ENCODE data around the gene FAM217A. TPM values are rescaled to one million over a fixed set of nuclear protein-coding genes. Genes with fewer than 3 reads are reported as not detected.

Gene FAM217A
- total and polyA plus RNA-seq, 10 of the 15 experiments (the other 5 are each of a cell fraction or from before 2014, with no cell fraction given), result 0.09 to 0.11 TPM; not detected in 8

DNA sequence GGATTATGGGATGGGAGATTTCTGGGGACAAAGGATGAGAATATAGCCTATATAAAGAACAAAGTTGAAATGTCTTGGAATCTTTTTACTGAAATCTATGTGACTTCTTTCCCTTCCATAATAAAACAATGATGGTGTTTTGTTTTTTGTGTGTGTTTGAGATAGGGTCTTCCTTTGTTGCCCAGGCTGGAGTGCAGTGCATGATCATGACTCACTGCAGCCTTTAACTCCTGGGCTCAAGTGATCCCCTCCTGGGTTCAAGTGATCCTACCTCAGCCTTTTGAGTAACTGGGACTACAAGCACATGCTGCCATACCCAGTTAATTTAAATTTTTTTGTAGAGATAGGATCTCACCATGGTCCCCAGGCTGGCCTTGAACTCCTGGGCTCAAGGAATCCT is 50.9 kb downstream of the FAM217A start (continued):
- TF ChIP-seq, protein P1, sequence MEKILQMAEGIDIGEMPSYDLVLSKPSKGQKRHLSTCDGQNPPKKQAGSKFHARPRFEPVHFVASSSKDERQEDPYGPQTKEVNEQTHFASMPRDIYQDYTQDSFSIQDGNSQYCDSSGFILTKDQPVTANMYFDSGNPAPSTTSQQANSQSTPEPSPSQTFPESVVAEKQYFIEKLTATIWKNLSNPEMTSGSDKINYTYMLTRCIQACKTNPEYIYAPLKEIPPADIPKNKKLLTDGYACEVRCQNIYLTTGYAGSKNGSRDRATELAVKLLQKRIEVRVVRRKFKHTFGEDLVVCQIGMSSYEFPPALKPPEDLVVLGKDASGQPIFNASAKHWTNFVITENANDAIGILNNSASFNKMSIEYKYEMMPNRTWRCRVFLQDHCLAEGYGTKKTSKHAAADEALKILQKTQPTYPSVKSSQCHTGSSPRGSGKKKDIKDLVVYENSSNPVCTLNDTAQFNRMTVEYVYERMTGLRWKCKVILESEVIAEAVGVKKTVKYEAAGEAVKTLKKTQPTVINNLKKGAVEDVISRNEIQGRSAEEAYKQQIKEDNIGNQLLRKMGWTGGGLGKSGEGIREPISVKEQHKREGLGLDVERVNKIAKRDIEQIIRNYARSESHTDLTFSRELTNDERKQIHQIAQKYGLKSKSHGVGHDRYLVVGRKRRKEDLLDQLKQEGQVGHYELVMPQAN (conservative IDR thresholded peaks at IDR 0.05), result no peak
- TF ChIP-seq BHLHE40 (IDR thresholded peaks at IDR 0.05; ENCODE audit: borderline replicate concordance in 1 of 2, low read depth in 2 of 2, low read length in 1 of 2), result no peak
- no peak for TF ChIP-seq PML (IDR thresholded peaks at IDR 0.05; ENCODE audit: low read length)
- no peak for TF ChIP-seq SMARCA5 (IDR thresholded peaks at IDR 0.05)
- TF ChIP-seq EZH2 (IDR thresholded peaks at IDR 0.05; ENCODE audit: borderline replicate concordance, control insufficient read depth, low read depth, low read length), result no peak
- TF ChIP-seq CREM (IDR thresholded peaks at IDR 0.05; ENCODE audit: low read depth), result no peak
- TF ChIP-seq, protein P2, sequence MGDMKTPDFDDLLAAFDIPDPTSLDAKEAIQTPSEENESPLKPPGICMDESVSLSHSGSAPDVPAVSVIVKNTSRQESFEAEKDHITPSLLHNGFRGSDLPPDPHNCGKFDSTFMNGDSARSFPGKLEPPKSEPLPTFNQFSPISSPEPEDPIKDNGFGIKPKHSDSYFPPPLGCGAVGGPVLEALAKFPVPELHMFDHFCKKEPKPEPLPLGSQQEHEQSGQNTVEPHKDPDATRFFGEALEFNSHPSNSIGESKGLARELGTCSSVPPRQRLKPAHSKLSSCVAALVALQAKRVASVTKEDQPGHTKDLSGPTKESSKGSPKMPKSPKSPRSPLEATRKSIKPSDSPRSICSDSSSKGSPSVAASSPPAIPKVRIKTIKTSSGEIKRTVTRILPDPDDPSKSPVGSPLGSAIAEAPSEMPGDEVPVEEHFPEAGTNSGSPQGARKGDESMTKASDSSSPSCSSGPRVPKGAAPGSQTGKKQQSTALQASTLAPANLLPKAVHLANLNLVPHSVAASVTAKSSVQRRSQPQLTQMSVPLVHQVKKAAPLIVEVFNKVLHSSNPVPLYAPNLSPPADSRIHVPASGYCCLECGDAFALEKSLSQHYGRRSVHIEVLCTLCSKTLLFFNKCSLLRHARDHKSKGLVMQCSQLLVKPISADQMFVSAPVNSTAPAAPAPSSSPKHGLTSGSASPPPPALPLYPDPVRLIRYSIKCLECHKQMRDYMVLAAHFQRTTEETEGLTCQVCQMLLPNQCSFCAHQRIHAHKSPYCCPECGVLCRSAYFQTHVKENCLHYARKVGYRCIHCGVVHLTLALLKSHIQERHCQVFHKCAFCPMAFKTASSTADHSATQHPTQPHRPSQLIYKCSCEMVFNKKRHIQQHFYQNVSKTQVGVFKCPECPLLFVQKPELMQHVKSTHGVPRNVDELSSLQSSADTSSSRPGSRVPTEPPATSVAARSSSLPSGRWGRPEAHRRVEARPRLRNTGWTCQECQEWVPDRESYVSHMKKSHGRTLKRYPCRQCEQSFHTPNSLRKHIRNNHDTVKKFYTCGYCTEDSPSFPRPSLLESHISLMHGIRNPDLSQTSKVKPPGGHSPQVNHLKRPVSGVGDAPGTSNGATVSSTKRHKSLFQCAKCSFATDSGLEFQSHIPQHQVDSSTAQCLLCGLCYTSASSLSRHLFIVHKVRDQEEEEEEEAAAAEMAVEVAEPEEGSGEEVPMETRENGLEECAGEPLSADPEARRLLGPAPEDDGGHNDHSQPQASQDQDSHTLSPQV (IDR thresholded peaks at IDR 0.05), result no peak

All from GM12878 (cell line).